HG03442 (cell line): ENCODE measurements around the gene GPER1.

Experiments
- ATAC-seq: cut with Tn5 transposase; IDR thresholded peaks from one replicate; pipeline ENCODE4 v1.9.1; 2021; ENCODE audit warnings: mild to moderate bottlenecking, moderate library complexity; ENCODE audit not compliant: unreplicated experiment

Gene GPER1

GRCh38 chr7:1086588-1087464, 1.1 kb upstream of the GPER1 start:
- peak; percentile 74 for ATAC-seq

DNA sequence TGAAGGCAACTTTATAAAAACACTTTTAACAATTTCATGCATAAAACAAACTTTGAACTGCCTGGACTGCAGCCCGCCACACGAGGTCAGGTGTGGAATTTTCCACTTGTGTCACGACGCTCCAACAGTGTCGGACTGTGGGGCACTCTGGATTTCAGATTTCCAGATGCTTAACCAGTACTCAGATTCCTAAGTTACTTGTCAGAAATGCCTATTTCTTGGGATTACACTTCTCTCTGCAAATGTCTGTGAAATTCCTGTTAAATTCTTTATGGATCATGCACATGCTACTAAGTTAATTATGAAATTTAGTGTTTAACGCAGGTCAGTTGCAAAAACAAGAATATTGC, 473 bp upstream of the GPER1 start:
- no peak for ATAC-seq

DNA sequence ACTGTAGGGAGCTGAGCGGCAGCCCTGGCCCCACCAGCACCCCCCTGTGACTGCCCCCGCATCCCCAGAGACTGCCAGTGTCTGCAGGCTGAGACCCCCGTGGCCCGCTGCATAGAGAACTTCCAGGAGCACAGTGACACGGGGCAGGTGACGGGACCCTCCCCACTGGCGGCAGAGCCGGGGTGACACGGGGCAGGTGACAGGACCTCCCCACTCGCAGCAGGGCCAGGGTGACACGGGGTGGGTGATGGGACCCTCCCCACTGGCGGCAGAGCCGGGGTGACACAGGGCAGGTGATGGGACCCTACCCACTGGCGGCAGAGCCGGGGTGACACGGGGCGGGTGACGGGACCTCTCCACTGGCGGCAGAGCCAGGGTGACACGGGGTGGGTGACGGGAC, 2.3 kb downstream of the GPER1 start:
- no peak for ATAC-seq

- ATAC-seq: no peak
These were observed 3.1 kb downstream of the GPER1 start for GRCh38 chr7:1090686-1091643.

DNA sequence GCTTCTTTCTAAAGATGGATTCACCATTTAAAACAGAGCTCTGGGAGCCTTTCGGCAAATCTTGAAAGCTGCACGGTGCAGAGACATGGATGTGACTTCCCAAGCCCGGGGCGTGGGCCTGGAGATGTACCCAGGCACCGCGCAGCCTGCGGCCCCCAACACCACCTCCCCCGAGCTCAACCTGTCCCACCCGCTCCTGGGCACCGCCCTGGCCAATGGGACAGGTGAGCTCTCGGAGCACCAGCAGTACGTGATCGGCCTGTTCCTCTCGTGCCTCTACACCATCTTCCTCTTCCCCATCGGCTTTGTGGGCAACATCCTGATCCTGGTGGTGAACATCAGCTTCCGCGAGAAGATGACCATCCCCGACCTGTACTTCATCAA, 3.7 kb downstream of the GPER1 start:
- no peak for ATAC-seq

DNA sequence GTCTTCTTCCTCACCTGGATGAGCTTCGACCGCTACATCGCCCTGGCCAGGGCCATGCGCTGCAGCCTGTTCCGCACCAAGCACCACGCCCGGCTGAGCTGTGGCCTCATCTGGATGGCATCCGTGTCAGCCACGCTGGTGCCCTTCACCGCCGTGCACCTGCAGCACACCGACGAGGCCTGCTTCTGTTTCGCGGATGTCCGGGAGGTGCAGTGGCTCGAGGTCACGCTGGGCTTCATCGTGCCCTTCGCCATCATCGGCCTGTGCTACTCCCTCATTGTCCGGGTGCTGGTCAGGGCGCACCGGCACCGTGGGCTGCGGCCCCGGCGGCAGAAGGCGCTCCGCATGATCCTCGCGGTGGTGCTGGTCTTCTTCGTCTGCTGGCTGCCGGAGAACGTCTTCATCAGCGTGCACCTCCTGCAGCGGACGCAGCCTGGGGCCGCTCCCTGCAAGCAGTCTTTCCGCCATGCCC, 4.3 kb downstream of the GPER1 start:
- ATAC-seq: no peak

- no peak for ATAC-seq
These were observed 5.0 kb downstream of the GPER1 start for GRCh38 chr7:1092806-1093501.

GRCh38 chr7:1093502-1093843, 5.6 kb downstream of the GPER1 start:
- ATAC-seq: no peak

DNA sequence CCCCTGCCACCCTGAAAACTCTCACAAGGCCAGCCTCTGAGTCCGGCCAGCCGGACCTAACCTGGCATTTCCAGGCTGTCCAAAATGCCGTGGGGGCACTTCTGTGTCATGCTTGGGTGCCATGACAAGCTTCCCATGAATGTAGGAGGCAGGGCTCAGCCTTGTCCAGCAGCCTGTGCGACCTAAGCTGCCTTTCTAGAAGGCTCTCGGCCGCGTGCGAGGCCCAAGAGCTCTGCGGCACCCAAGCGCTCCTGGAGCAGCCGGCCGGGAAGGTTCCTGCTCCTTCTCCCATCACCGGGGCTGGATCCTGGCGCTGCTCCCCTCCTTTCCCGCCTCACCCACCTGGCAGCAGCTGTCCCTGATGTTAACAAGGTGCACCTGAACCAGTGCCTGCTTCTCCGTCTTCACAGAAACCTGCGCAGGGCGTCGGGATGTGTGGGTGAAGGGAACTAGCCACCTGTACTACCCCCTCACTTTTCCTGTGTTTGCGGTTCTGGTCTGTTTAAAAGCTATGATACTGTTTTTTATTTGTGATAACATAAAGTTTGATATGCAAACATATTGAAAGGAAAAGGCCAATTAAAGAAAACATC, 6.1 kb downstream of the GPER1 start:
- no peak for ATAC-seq

- ATAC-seq: no peak
These were observed 7.0 kb downstream of the GPER1 start for GRCh38 chr7:1094870-1095269.

DNA sequence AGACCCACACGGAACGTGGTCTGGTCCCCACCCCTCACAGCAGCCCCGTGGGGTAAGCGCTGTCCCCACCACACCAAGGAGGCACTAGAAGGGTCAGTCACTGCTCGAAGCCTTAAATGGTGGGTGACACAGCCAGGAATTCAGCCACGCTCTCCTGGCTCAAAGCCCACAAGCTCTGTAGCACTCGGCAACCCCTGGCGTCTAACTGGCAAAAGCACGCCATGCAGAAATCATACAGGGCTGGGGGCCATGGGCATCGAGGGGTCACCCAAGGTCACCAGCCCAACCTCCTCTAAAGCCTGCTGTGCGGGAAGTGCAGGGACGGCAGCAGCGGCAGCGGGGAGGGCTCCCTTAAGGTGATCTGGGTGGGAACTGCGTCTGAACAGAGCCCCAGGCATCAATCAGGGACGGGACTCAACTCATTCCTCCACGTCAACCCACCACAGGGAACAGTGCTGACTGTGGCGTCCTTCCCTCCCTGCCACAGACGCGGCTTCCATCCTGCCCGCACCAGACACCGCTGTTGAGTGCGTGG, 7.8 kb downstream of the GPER1 start:
- ATAC-seq: no peak

- no peak for ATAC-seq
These were observed 8.5 kb downstream of the GPER1 start for GRCh38 chr7:1096156-1097119.

DNA sequence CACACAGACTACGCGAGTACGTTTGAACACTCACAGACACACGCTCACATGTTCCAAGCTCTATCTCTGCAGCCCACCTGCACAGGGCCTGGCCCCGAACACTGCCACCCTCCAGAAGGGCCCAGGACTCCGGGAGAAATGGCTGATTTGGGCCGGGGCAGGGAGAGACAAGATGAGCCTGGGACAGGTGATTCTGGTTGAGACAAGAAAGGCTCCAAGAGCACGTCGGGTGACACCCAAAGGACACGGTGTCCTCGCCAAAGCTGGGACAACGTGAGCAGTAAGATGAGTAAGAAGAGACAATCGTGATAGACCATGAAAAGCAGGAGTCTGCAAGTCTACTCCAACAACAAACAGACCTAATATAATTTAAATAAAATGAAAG, 9.2 kb downstream of the GPER1 start:
- no peak for ATAC-seq

DNA sequence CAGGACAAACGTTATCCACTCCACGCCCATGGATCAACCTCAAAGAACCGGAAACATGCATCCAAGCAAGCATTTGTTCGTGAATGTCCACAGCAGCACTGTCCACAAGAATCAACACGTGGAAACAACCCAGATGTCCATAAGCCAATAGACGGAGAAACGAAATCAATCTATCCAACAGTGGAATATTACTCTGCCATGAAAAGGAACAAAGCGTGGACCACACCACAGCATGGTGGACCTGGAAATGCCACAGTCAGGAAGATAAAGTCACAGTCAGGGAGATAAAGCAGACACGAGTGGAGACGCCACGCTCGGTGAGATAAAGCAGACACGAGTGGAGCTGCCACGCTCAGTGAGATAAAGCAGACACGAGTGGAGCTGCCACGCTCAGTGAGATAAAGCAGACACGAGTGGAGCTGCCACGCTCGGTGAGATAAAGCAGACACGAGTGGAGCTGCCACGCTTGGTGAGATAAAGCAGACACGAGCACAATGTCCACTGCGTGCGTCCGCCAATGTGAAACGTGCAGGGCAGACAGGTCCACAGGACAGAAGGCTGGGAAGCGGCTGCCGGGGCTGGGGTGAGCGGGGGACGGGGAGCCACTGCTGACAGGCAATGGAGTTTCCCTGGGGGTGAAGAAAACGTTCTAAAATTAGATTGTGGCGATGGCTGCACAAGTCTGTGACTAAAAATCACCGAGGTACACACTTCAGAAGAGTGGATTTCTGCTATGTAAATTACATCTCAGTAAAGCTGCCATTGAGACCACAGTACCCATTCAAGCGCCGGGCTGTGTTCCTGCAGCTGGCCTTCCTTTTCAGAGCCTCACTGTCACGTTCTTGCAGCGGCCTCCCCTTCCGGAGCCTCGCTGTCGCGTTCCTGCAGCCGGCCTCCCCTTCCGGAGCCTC, 10.6 kb downstream of the GPER1 start:
- no peak for ATAC-seq

GRCh38 chr7:1099154-1099542, 11.2 kb downstream of the GPER1 start:
- no peak for ATAC-seq

DNA sequence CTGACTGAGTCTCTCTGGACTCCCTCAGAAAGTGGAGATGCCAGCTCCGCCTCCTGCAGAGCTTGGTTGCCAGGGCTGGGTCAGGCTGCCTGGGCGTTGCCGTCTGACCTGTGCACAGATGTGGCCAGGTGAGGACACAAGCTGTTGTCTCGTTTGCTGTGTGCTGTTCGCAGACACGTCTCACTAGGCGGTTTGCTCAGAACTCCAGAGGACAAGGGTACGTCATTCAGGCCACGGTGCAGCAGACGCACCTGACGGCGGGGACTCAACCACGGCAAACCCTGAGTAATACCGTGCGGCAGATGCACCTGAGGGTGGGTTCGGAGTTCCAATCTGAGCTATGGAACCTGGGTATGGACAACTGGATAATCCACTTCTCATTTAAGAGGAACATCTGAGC, 11.7 kb downstream of the GPER1 start:
- no peak for ATAC-seq

- no peak for ATAC-seq
These were observed 12.5 kb downstream of the GPER1 start for GRCh38 chr7:1100386-1100785.

DNA sequence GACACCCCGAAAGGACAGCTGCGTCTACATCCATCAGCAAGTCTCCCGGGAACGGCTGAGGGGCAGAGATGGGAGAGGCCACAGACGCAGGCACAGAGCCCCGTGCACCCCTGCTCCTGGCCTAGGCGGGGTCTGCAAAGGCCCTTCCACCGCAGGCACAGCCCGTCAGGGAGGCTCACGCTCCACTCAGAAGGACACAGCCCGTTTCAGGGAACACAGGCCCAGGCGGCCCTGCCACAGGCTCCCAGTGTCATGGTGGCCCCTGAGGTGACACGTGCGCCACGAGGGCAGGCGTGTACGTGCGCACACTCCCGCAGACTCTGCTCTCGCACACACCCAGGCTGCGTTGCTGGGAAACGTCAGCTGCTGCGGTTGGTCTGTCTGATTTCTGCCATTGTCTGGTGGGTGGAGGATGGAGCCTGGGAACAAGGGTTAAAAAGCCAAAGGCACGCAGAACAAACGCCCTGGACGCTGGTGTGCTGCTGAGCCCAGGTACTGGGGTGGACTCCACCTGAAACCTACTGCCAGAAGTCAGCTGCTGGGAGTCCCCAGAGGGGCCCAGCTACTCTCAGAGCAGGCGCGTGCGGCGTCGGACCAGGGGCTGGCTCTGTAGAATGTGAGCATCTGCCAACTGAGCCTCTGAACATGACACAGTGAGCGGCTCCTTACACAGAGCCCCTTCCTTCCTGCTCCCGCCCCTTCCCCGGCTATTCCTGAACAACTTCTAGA, 13.1 kb downstream of the GPER1 start:
- no peak for ATAC-seq
